GM12872 (cell line): ENCODE results near the gene INPP5A.

Experiments used
- TF ChIP-seq, protein P1 (sequence below): IDR thresholded peaks from 3 replicates; pipeline ENCODE4 v1.5.1; 2011; ENCODE audit warnings: low read depth, mild to moderate bottlenecking, low read length, moderate library complexity; ENCODE audit not compliant: insufficient read depth

Gene INPP5A

GRCh38 chr10:132648072-132648850 is 110.7 kb downstream of the INPP5A start:
- TF ChIP-seq, protein P1, sequence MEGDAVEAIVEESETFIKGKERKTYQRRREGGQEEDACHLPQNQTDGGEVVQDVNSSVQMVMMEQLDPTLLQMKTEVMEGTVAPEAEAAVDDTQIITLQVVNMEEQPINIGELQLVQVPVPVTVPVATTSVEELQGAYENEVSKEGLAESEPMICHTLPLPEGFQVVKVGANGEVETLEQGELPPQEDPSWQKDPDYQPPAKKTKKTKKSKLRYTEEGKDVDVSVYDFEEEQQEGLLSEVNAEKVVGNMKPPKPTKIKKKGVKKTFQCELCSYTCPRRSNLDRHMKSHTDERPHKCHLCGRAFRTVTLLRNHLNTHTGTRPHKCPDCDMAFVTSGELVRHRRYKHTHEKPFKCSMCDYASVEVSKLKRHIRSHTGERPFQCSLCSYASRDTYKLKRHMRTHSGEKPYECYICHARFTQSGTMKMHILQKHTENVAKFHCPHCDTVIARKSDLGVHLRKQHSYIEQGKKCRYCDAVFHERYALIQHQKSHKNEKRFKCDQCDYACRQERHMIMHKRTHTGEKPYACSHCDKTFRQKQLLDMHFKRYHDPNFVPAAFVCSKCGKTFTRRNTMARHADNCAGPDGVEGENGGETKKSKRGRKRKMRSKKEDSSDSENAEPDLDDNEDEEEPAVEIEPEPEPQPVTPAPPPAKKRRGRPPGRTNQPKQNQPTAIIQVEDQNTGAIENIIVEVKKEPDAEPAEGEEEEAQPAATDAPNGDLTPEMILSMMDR, result no peak

DNA sequence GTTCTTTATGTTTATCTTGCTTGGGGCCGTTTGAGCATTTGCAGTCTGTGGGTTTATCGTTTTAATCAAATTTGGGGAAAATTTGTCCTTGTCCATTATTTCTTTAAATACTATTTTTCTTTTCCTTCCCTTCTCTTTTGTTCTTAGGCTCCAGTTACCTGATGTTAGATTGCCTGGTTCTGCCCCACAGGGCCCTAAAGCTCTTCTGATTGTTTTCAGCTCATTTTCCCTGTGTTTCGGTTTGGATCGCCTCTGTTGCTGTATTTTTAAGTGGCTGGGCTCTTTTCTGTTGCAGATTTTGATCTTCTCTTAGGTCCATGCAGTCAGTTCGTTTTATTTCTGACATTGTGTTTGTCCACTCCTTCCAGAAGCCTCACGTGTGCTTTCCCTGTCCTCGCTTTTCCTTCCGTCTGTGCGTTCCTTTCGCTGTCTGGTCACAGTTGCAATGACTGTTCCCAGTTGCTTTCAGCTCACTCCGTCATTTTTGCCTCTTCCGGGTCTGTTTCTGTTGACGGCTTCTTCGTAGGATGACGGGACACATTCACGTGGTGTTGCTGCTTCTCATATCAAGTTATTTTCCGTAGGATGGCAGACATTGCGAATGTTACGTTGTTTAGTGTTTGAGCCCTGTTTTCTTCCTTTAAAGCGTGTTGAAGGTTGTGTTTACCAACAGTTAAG is 111.4 kb downstream of the INPP5A start:
- TF ChIP-seq, protein P1, result no peak

- TF ChIP-seq, protein P1, result no peak
Observed at GRCh38 chr10:132649651-132650360, 112.2 kb downstream of the INPP5A start.

GRCh38 chr10:132650611-132651250 is 113.1 kb downstream of the INPP5A start:
- TF ChIP-seq, protein P1, result no peak

- TF ChIP-seq, protein P1, result no peak
Observed at GRCh38 chr10:132651511-132652029, 114.0 kb downstream of the INPP5A start.

GRCh38 chr10:132652446-132652845 is 114.9 kb downstream of the INPP5A start:
- TF ChIP-seq, protein P1, result no peak

DNA sequence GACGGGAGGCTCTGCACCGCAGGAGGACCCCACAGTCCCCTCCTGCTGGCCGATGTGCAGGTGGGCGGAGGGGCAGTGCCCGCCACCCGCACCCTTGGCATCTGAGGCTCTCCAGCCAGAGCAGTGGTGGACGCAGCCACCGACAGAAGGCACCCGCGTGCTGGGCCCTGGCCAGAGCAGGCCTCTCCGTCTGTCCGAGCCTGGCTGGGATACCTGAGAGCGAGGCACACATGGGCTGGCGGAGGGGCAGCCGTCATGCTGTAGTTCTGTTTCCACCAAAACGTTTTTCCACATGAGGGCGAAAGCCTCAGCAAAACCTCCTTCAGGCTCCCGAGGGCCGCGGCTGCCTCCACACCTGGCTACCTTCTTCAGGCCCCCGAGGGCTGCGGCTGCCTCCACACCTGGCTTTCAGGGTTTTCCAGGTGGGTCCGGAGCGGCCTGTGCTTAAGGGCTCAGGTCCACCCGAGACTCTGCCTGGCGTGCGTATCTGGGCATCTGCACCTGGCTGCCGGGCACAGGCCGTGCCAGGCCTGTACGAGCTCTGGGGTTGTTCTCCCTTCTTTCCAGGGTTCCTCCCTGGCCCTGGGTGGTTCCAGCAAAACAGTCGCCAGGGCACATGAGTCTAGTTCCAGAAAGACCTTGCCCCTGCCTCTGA is 115.5 kb downstream of the INPP5A start:
- TF ChIP-seq, protein P1, result no peak
